Stomach (tissue), 4 donors: ENCODE results near the gene B4GALNT3.

ENCODE experiments used
- CTCF ChIP-seq, 7 experiments: fragments of 450-650 bp in 4 of 7; fragments of 200-600 bp in 3 of 7; sonication (generic) in 3 of 7; IDR thresholded peaks; one replicate each; pipeline ENCODE4 v1.5.1; 2016 to 2019; ENCODE audit warnings: antibody characterized with exemption in 7 of 7, control low read depth in 2 of 7, mild to moderate bottlenecking in 1 of 7
- EP300 ChIP-seq: sonication (generic); formaldehyde crosslinking; IDR thresholded peaks from one replicate; pipeline ENCODE4 v1.6.1; 2017; ENCODE audit warnings: antibody characterized with exemption
- POLR2A ChIP-seq, 4 donors: fragments of 450-650 bp; IDR thresholded peaks; one replicate each; pipeline ENCODE4 v1.6.1; 2016; ENCODE audit warnings: antibody characterized with exemption in 4 of 4, control low read depth in 2 of 4, mild to moderate bottlenecking in 1 of 4, moderate library complexity in 1 of 4

GRCh38 chr12:466039-466438 is 6.3 kb downstream of the B4GALNT3 start:
- TF ChIP-seq POLR2A (IDR thresholded peaks at IDR 0.05) (no peak), CTCF (IDR thresholded peaks at IDR 0.05) (no peak), EP300 (no peak)
